Loucy (cell line): ENCODE results near the gene GTF2A2.
A peak's percentile ranks its signal among the peaks of the same experiment; 100 is the strongest.

Source experiments
- H2AFZ ChIP-seq: fragments of 200-600 bp; sonication (generic); 2 replicates; pipeline ENCODE4 v1.6.0; 2016; ENCODE audit warnings: antibody characterized with exemption, mild to moderate bottlenecking, low read length, moderate library complexity
- H3F3A ChIP-seq: fragments of 200-600 bp; 2 replicates; pipeline ENCODE4 v1.6.0; 2016; ENCODE audit warnings: antibody characterized with exemption, low read depth, mild to moderate bottlenecking
- H3K27me3 ChIP-seq: fragments of 200-600 bp; sonication (generic); 2 replicates; pipeline ENCODE4 v1.6.1; 2014; ENCODE audit warnings: low read length, mild to moderate bottlenecking; ENCODE audit not compliant: insufficient read depth, poor library complexity, severe bottlenecking
- H3K36me3 ChIP-seq: fragments of 200-600 bp; sonication (generic); 2 replicates; pipeline ENCODE4 v1.6.1; 2016; ENCODE audit warnings: low read length; ENCODE audit not compliant: insufficient read depth
- H3K4me1 ChIP-seq: fragments of 200-600 bp; sonication (generic); 2 replicates; pipeline ENCODE4 v1.5.1; 2014; ENCODE audit warnings: low read length, mild to moderate bottlenecking; ENCODE audit not compliant: insufficient read depth, poor library complexity, severe bottlenecking
- H3K4me2 ChIP-seq: fragments of 200-600 bp; sonication (generic); 2 replicates; pipeline ENCODE4 v1.6.0; 2014; ENCODE audit warnings: antibody characterized with exemption, low read length, low read depth, mild to moderate bottlenecking; ENCODE audit not compliant: poor library complexity, severe bottlenecking
- H3K4me3 ChIP-seq: fragments of 200-600 bp; sonication (generic); 2 replicates; pipeline ENCODE4 v1.5.1; 2014; ENCODE audit warnings: low read length, mild to moderate bottlenecking, mixed read lengths; ENCODE audit not compliant: poor library complexity, severe bottlenecking
- H3K79me2 ChIP-seq: fragments of 200-600 bp; sonication (generic); 2 replicates; pipeline ENCODE4 v1.6.1; 2014; ENCODE audit warnings: low read length; ENCODE audit not compliant: insufficient read depth
- H3K9ac ChIP-seq: fragments of 200-600 bp; sonication (generic); 2 replicates; pipeline ENCODE4 v1.6.0; 2014; ENCODE audit warnings: mild to moderate bottlenecking, low read depth, low read length, moderate library complexity; ENCODE audit not compliant: poor library complexity, severe bottlenecking
- H3K9me2 ChIP-seq: fragments of 200-600 bp; sonication (generic); replicated peaks from 2 replicates; pipeline ENCODE4 v1.6.1; 2016; ENCODE audit warnings: low read depth, low read length, mixed read lengths
- H3K9me3 ChIP-seq: fragments of 200-600 bp; sonication (generic); 2 replicates; pipeline ENCODE4 v1.6.1; 2014; ENCODE audit warnings: mild to moderate bottlenecking, antibody characterized with exemption, low read length, low read depth; ENCODE audit not compliant: insufficient read depth
- H4K20me1 ChIP-seq: fragments of 200-600 bp; sonication (generic); 2 replicates; pipeline ENCODE4 v1.6.0; 2014; ENCODE audit warnings: antibody characterized with exemption, low read length, mild to moderate bottlenecking; ENCODE audit not compliant: insufficient read depth, poor library complexity, severe bottlenecking
- EZH2phosphoT487 ChIP-seq: fragments of 200-600 bp; IDR thresholded peaks from 2 replicates; pipeline ENCODE4 v1.6.1; 2018; ENCODE audit warnings: antibody characterized with exemption, mild to moderate bottlenecking, moderate library complexity, borderline replicate concordance
- TF ChIP-seq, protein P1 (sequence below): fragments of 200-600 bp; sonication (generic); conservative IDR thresholded peaks from 2 replicates; pipeline ENCODE4 v1.5.1; 2014; ENCODE audit warnings: mild to moderate bottlenecking, antibody characterized with exemption, low read length

GTF2A2 gene

DNA sequence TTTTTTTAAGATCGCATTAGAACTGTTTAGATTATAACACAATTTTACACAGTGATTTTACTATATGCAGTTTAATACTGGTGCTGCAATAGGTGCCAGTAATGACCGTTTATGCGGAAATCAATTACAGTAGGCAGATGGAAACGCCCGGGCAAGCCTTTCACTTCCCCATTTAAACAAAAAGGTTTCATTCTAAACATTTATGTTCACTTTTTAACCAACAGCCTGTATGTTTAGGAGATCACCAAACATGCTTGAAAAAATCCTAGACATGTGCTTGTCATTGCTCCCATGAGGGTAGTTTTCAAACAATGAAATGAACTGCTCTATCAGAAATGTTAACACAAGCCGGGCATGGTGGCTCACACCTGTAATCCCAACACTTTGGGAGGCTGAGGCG, 29.1 kb upstream of the GTF2A2 start:
- TF ChIP-seq EZH2phosphoT487, result no peak
- TF ChIP-seq, protein P1, sequence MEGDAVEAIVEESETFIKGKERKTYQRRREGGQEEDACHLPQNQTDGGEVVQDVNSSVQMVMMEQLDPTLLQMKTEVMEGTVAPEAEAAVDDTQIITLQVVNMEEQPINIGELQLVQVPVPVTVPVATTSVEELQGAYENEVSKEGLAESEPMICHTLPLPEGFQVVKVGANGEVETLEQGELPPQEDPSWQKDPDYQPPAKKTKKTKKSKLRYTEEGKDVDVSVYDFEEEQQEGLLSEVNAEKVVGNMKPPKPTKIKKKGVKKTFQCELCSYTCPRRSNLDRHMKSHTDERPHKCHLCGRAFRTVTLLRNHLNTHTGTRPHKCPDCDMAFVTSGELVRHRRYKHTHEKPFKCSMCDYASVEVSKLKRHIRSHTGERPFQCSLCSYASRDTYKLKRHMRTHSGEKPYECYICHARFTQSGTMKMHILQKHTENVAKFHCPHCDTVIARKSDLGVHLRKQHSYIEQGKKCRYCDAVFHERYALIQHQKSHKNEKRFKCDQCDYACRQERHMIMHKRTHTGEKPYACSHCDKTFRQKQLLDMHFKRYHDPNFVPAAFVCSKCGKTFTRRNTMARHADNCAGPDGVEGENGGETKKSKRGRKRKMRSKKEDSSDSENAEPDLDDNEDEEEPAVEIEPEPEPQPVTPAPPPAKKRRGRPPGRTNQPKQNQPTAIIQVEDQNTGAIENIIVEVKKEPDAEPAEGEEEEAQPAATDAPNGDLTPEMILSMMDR, result no peak
- no peaks in the 10 kb centered on the region for H3K9me3 ChIP-seq
- peak overlapping the region; percentile 44 for H3K9ac ChIP-seq
- no peaks in the 10 kb centered on the region for H3F3A ChIP-seq
- H3K79me2 ChIP-seq, result peaks cover 74% of the 10 kb centered on the region
- no peaks in the 10 kb centered on the region for H3K27me3 ChIP-seq
- H3K4me2 ChIP-seq, result peak overlapping the region; percentile 98
- H4K20me1 ChIP-seq, result peaks cover 68% of the 10 kb centered on the region
- H2AFZ ChIP-seq, result no peak overlapping the region
- no peaks in the 10 kb centered on the region for H3K9me2 ChIP-seq
- H3K4me1 ChIP-seq, result peaks cover 42% of the 10 kb centered on the region
- H3K36me3 ChIP-seq, result peaks cover 12% of the 10 kb centered on the region
- H3K4me3 ChIP-seq, result peak overlapping the region; percentile 78

DNA sequence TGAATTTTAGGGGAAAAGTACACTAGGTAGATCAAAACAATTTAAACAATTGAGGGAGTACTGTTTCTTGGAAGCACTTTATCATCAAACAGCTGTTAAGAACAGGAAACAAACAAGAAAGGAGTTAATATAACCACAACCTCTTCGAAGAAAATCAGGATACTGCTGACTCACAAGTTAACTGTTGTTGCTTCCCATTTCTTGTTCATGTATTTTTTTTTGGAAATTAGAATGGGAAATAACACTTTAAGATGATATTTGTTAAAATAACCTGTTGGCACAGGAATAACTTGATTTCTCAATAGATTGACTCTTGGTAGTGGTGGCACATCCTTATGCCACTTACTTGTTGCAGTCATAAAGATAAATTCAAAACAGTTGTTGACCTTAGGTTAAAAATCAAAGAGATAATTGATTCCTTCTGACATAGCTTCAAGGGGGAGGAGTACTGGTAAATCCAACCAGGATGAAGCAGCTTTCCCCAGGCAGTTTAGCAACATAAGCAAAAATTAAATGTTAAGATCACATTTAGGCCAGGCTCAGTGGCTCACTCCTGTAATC, 28.5 kb upstream of the GTF2A2 start:
- peaks cover 17% of the 10 kb centered on the region for H3K36me3 ChIP-seq
- no peaks in the 10 kb centered on the region for H3K9me3 ChIP-seq
- no peaks in the 10 kb centered on the region for H3K9me2 ChIP-seq
- no peak for TF ChIP-seq EZH2phosphoT487
- TF ChIP-seq, protein P1, result no peak
- peaks cover 68% of the 10 kb centered on the region for H4K20me1 ChIP-seq
- H2AFZ ChIP-seq, result no peak overlapping the region
- no peaks in the 10 kb centered on the region for H3F3A ChIP-seq
- H3K79me2 ChIP-seq, result peaks cover 80% of the 10 kb centered on the region
- H3K4me1 ChIP-seq, result peaks cover 42% of the 10 kb centered on the region
- no peaks in the 10 kb centered on the region for H3K27me3 ChIP-seq
- H3K4me2 ChIP-seq, result peak overlapping the region; percentile 98
- H3K9ac ChIP-seq, result peak overlapping the region; percentile 44
- H3K4me3 ChIP-seq, result peak overlapping the region; percentile 78

DNA sequence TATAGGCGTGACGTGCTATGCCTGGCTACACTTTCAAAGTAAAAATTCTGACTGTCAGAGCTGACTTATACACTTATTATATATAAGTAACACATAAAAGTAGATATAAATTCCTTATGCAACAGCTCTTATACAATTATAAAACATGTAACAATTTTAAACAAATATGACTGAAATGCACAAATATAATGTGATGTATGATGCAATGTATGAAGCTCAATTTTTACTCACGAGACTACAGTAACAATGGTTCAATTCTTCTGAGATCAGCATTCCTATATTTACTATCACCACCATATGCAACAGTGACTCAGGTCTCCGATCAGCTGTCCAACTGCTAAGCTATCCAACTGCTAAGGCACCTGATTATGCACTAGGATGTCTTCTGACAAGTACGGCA, 23.6 kb upstream of the GTF2A2 start:
- TF ChIP-seq, protein P1, result no peak
- TF ChIP-seq EZH2phosphoT487, result no peak
- Histone ChIP-seq H3F3A (no peaks in the 10 kb centered on the region), H3K9me2 (no peaks in the 10 kb centered on the region), H3K9ac (no peak overlapping the region), H3K4me1 (peaks cover 27% of the 10 kb centered on the region), H4K20me1 (peaks cover 42% of the 10 kb centered on the region), H3K79me2 (peaks cover 65% of the 10 kb centered on the region), H3K9me3 (no peaks in the 10 kb centered on the region), H2AFZ (no peak overlapping the region), H3K4me3 (no peak overlapping the region), H3K4me2 (no peak overlapping the region), H3K36me3 (peaks cover 67% of the 10 kb centered on the region), H3K27me3 (no peaks in the 10 kb centered on the region)
